IMR-90 (cell line): ENCODE measurements around the gene SECTM1. TPM values are rescaled to one million over a fixed set of nuclear protein-coding genes. Genes with fewer than 3 reads are reported as not detected.
A peak's percentile ranks its signal among the peaks of the same experiment; 100 is the strongest.

Experiments used
- ATAC-seq: fragments of 200-7000 bp; cut with Tn5 transposase; 2 replicates; pipeline ENCODE4 v1.9.1; 2020; ENCODE audit warnings: low read depth, mild to moderate bottlenecking, moderate library complexity
- BruUV-seq: library from RNA; stranded (reverse); fragments of 400-500 nt; replicated peaks from 2 replicates; lab custom pipeline; 2021; lab: Mats Ljungman, UMichigan
- CTCF ChIA-PET: fragments of 300-600 bp; formaldehyde crosslinking; extraction: SDS; loops from one replicate; lab custom pipeline; 2021; ENCODE audit warnings: antibody characterized with exemption; lab: Yijun Ruan, JAX
- POLR2A ChIA-PET: fragments of 300-600 bp; sonication (Branson Sonifier 250); formaldehyde crosslinking; loops from one replicate; lab custom pipeline; 2022; ENCODE audit warnings: antibody characterized with exemption; ENCODE audit not compliant: unreplicated experiment; lab: Charles Lee
- DNase-seq: peaks from one replicate; pipeline ENCODE4 v3.0.0; 2013
- H2AFZ ChIP-seq: replicated peaks from 2 replicates; pipeline ENCODE3; 2013; ENCODE audit warnings: low read length, mild to moderate bottlenecking; ENCODE audit not compliant: poor library complexity
- H2AK5ac ChIP-seq: 2 replicates; pipeline ENCODE4 v1.6.1; 2013; ENCODE audit warnings: low read depth, low read length, inconsistent platforms
- H2AK9ac ChIP-seq: replicated peaks from 2 replicates; pipeline ENCODE3; 2013; ENCODE audit warnings: mild to moderate bottlenecking, low read depth, low read length, moderate library complexity; ENCODE audit not compliant: poor library complexity
- H2BK120ac ChIP-seq: 2 replicates; pipeline ENCODE4 v1.6.1; 2013; ENCODE audit warnings: low read depth, low read length, inconsistent platforms
- H2BK15ac ChIP-seq: 3 replicates; pipeline ENCODE4 v1.6.1; 2013; ENCODE audit warnings: low read depth, low read length, inconsistent platforms
- H2BK20ac ChIP-seq: 2 replicates; pipeline ENCODE4 v1.6.1; 2013; ENCODE audit warnings: low read depth, mild to moderate bottlenecking, inconsistent platforms, low read length, moderate library complexity
- H2BK5ac ChIP-seq: 2 replicates; pipeline ENCODE4 v1.6.1; 2013; ENCODE audit warnings: mild to moderate bottlenecking, low read depth, low read length, inconsistent platforms; ENCODE audit not compliant: poor library complexity, severe bottlenecking
- H3K14ac ChIP-seq: replicated peaks from 2 replicates; pipeline ENCODE4 v1.6.1; 2013; ENCODE audit warnings: low read depth, low read length, inconsistent platforms
- H3K18ac ChIP-seq: 2 replicates; pipeline ENCODE4 v1.6.1; 2013; ENCODE audit warnings: low read depth, low read length, control low read depth
- H3K23ac ChIP-seq: 2 replicates; pipeline ENCODE4 v1.6.1; 2013; ENCODE audit warnings: low read depth, low read length, inconsistent platforms
- H3K27ac ChIP-seq: 2 replicates; pipeline ENCODE4 v1.5.1; 2013; ENCODE audit warnings: mild to moderate bottlenecking, control low read depth, low read length; ENCODE audit not compliant: insufficient read depth
- H3K27me3 ChIP-seq: 2 replicates; pipeline ENCODE4 v1.6.1; 2013; ENCODE audit warnings: low read length; ENCODE audit not compliant: control insufficient read depth, insufficient read depth
- H3K36me3 ChIP-seq: 2 replicates; pipeline ENCODE4 v1.6.1; 2013; ENCODE audit warnings: low read length, mixed read lengths; ENCODE audit not compliant: control insufficient read depth, insufficient read depth
- H3K4ac ChIP-seq: 2 replicates; pipeline ENCODE4 v1.6.1; 2013; ENCODE audit warnings: low read depth, low read length, inconsistent platforms
- H3K4me1 ChIP-seq: 2 replicates; pipeline ENCODE4 v1.6.1; 2013; ENCODE audit warnings: low read length, mixed read lengths; ENCODE audit not compliant: control insufficient read depth, insufficient read depth
- H3K4me2 ChIP-seq: 2 replicates; pipeline ENCODE4 v1.6.1; 2013; ENCODE audit warnings: low read depth, mild to moderate bottlenecking, control low read depth, low read length, moderate library complexity
- H3K4me3 ChIP-seq: 2 replicates; pipeline ENCODE4 v1.5.1; 2013; ENCODE audit warnings: low read depth, mild to moderate bottlenecking, control low read depth, low read length, moderate library complexity; ENCODE audit not compliant: insufficient read depth
- H3K56ac ChIP-seq: 2 replicates; pipeline ENCODE4 v1.6.1; 2013; ENCODE audit warnings: low read length, inconsistent platforms; ENCODE audit not compliant: insufficient read depth; ENCODE audit errors: extremely low read depth
- H3K79me1 ChIP-seq, 2 experiments: 2 replicates each; pipeline ENCODE4 v1.6.1; 2013; ENCODE audit warnings: low read length in 2 of 2, inconsistent platforms in 1 of 2, low read depth in 1 of 2
- H3K9ac ChIP-seq: 2 replicates; pipeline ENCODE4 v1.6.1; 2013; ENCODE audit warnings: low read depth, low read length, control low read depth
- H3K9me1 ChIP-seq: 2 replicates; pipeline ENCODE4 v1.6.1; 2013; ENCODE audit warnings: low read length, inconsistent platforms; ENCODE audit not compliant: insufficient read depth
- H3K9me3 ChIP-seq: 2 replicates; pipeline ENCODE4 v1.6.1; 2013; ENCODE audit warnings: low read length; ENCODE audit not compliant: control insufficient read depth, insufficient read depth
- H4K20me1 ChIP-seq: 2 replicates; pipeline ENCODE4 v1.6.1; 2013; ENCODE audit warnings: low read length, inconsistent platforms; ENCODE audit not compliant: insufficient read depth
- H4K5ac ChIP-seq: 2 replicates; pipeline ENCODE4 v1.6.1; 2013; ENCODE audit warnings: mild to moderate bottlenecking, low read depth, low read length, control low read depth
- H4K8ac ChIP-seq, 2 experiments: 2 replicates each; pipeline ENCODE4 v1.6.1; 2013; ENCODE audit warnings: low read depth in 2 of 2, low read length in 2 of 2, control low read depth in 1 of 2, inconsistent platforms in 1 of 2
- H4K91ac ChIP-seq: 2 replicates; pipeline ENCODE4 v1.6.1; 2013; ENCODE audit warnings: low read depth, low read length, inconsistent platforms; ENCODE audit not compliant: insufficient read depth
- BHLHE40 ChIP-seq: fragments of 150-350 bp; IDR thresholded peaks from 2 replicates; pipeline ENCODE4 v1.6.1; 2016; ENCODE audit warnings: mild to moderate bottlenecking, low read depth, low read length
- CEBPB ChIP-seq: IDR thresholded peaks from 2 replicates; pipeline ENCODE4 v1.6.1; 2012; ENCODE audit warnings: low read depth, low read length, improper control_type of control experiment
- CHD1 ChIP-seq: IDR thresholded peaks from 2 replicates; pipeline ENCODE4 v1.6.1; 2012; ENCODE audit warnings: low read depth, low read length, improper control_type of control experiment
- CTCF ChIP-seq: conservative IDR thresholded peaks from 2 replicates; pipeline ENCODE4 v1.5.1; 2012; ENCODE audit warnings: mild to moderate bottlenecking, low read depth, low read length, improper control_type of control experiment
- ELK1 ChIP-seq: fragments of 150-350 bp; IDR thresholded peaks from 2 replicates; pipeline ENCODE4 v1.6.1; 2016; ENCODE audit warnings: low read depth, mild to moderate bottlenecking, low read length, moderate library complexity, borderline replicate concordance
- FOS ChIP-seq: fragments of 150-350 bp; IDR thresholded peaks from 2 replicates; pipeline ENCODE4 v1.6.1; 2016; ENCODE audit warnings: low read depth, low read length
- MAFK ChIP-seq: IDR thresholded peaks from 2 replicates; pipeline ENCODE4 v1.6.1; 2012; ENCODE audit warnings: low read depth, low read length, improper control_type of control experiment
- MXI1 ChIP-seq: IDR thresholded peaks from 2 replicates; pipeline ENCODE4 v1.6.1; 2012; ENCODE audit warnings: low read depth, mild to moderate bottlenecking, low read length, moderate library complexity, borderline replicate concordance
- NFE2L2 ChIP-seq: fragments of 150-350 bp; IDR thresholded peaks from 2 replicates; pipeline ENCODE4 v1.6.1; 2016; ENCODE audit warnings: low read depth, mild to moderate bottlenecking, low read length
- POLR2A ChIP-seq: IDR thresholded peaks from 2 replicates; pipeline ENCODE4 v1.6.1; 2012; ENCODE audit warnings: mild to moderate bottlenecking, low read depth, low read length
- RAD21 ChIP-seq: IDR thresholded peaks from 2 replicates; pipeline ENCODE4 v1.6.1; 2012; ENCODE audit warnings: low read length, improper control_type of control experiment
- RCOR1 ChIP-seq: IDR thresholded peaks from 2 replicates; pipeline ENCODE4 v1.6.1; 2012; ENCODE audit warnings: mild to moderate bottlenecking, low read length, improper control_type of control experiment; ENCODE audit not compliant: insufficient replicate concordance
- RFX5 ChIP-seq: IDR thresholded peaks from 2 replicates; pipeline ENCODE4 v1.8.0; 2012; ENCODE audit warnings: low read depth, mild to moderate bottlenecking, low read length, moderate library complexity
- SMC3 ChIP-seq: fragments of 150-350 bp; IDR thresholded peaks from 2 replicates; pipeline ENCODE4 v1.6.1; 2016; ENCODE audit warnings: low read depth, mild to moderate bottlenecking, antibody characterized with exemption, low read length, moderate library complexity
- USF2 ChIP-seq: fragments of 150-350 bp; IDR thresholded peaks from 2 replicates; pipeline ENCODE4 v1.6.1; 2017; ENCODE audit warnings: mild to moderate bottlenecking, antibody characterized with exemption, low read length, low read depth
- WGBS, 2 experiments: methylation state at CpG; one replicate each; pipeline versions ENCODE4 v1.1.5 to v1.1.7; 2013; ENCODE audit warnings: missing lambda C conversion rate in 2 of 2; ENCODE audit not compliant: insufficient read length in 1 of 2; ENCODE audit errors: extremely low coverage in 2 of 2; 5-methylcytosine and 5-hydroxymethylcytosine counted together
- dilution Hi-C: fragments of 300-500 bp; cut with HindIII; formaldehyde crosslinking; loops from one replicate; pipeline ENCODE4 v1.14.3; 2018; ENCODE audit warnings: low sequenced_read_pairs; ENCODE audit not compliant: unreplicated experiment
- in situ Hi-C: fragments of 300-500 bp; cut with MboI; formaldehyde crosslinking; loops from 3 replicates; pipeline ENCODE4 v1.14.3; 2019; ENCODE audit warnings: low sequenced_read_pairs, inconsistent platforms, mixed read lengths
- intact Hi-C: fragments of 100-400 bp; cut with micrococcal nuclease; formaldehyde crosslinking; loops from 2 replicates; pipeline ENCODE4 v1.10.0; 2022
- polyA plus RNA-seq, 3 experiments: library from polyadenylated mRNA; depleted of rRNA; stranded (reverse); fragments of >200 nt; gene quantifications; 2 replicates each; pipeline ENCODE4 v1.2.3, GENCODE V29; 2012; ENCODE audit warnings: low replicate concordance in 1 of 3
- total RNA-seq: library from RNA; depleted of rRNA; stranded (reverse); fragments of >200 nt; gene quantifications from 2 replicates; pipeline ENCODE4 v1.2.3, GENCODE V29; 2012

SECTM1 gene
- total and polyA plus RNA-seq, 2 of the 4 experiments (the other 2 are of a cell fraction): 2.3 to 4.4 TPM

GRCh38 chr17:82371333-82372248, 38.0 kb upstream of the SECTM1 start, which contains the start of gene UTS2R:
Gene UTS2R, plus strand, starts transcription at chr17:82371765. Its CDS starts 2,560 bp downstream, at chr17:82374325.
- Histone ChIP-seq H2AK9ac (no peak within 1 kb of the TSS), H3K4ac (no peak within 1 kb of the TSS), H4K91ac (no peak within 1 kb of the TSS), H4K20me1 (no peaks in the 10 kb centered on the region), H3K79me1 (no peaks in the 10 kb centered on the region), H3K9me1 (no peaks in the 10 kb centered on the region), H4K8ac (no peak within 1 kb of the TSS), H3K36me3 (no peaks in the 10 kb centered on the region), H2BK20ac (no peak within 1 kb of the TSS), H2BK5ac (no peak within 1 kb of the TSS), H3K27ac (no peak within 1 kb of the TSS), H3K23ac (no peak within 1 kb of the TSS), H3K27me3 (peaks cover 66% of the 10 kb centered on the region), H2BK15ac (no peak within 1 kb of the TSS), H3K4me1 (no peaks in the 10 kb centered on the region), H4K5ac (no peak within 1 kb of the TSS), H3K4me3 (peak within 1 kb of the TSS; percentile 7; the same call in 1 of the 2 replicates), H3K4me2 (peak within 1 kb of the TSS; percentile 38; the same call in 1 of the 2 replicates), H3K9ac (no peak within 1 kb of the TSS), H3K18ac (no peak within 1 kb of the TSS), H3K9me3 (no peaks in the 10 kb centered on the region), H2AK5ac (no peak within 1 kb of the TSS), H3K14ac (no peak within 1 kb of the TSS), H2BK120ac (no peak within 1 kb of the TSS), H3K56ac (no peak within 1 kb of the TSS), H2AFZ (peak within 1 kb of the TSS; percentile 69)
- 3% methylated on average over 80 of the region's 109 CpGs; no CpG with 5 or more reads in 1 of the 2 experiments for WGBS, 2 experiments
- ChIA-PET POLR2A (no interaction called here), CTCF (no interaction called here)
- intact Hi-C loops: no loop called here
- no peak for ATAC-seq
- no peak for DNase-seq
- no TSS peak for BruUV-seq
- in situ Hi-C loops: no loop called here
- dilution Hi-C loops: no loop called here
- TF ChIP-seq CTCF (no peak), RFX5 (no peak), USF2 (no peak), MAFK (no peak), CHD1 (no peak), CEBPB (no peak), ELK1 (no peak), NFE2L2 (no peak), MXI1 (no peak), BHLHE40 (no peak), RAD21 (no peak), POLR2A (no peak), RCOR1 (no peak), FOS (no peak), SMC3 (no peak)
